ENCODE measurements around the gene IGSF10. TPM values are rescaled to one million over a fixed set of nuclear protein-coding genes. Genes with fewer than 3 reads are reported as not detected.
"Not testable (repeated sequence)": the region's sequence is repeated elsewhere in the genome, so short reads cannot be mapped to it uniquely, and the experiment has no call there.

Gene IGSF10
- total and polyA plus RNA-seq, 2 of the 13 experiments (the other 11 are each of a cell fraction or from before 2014, with no cell fraction given), result 0.16 TPM; not detected in 1

- Histone ChIP-seq H3K4me3 (replicated peaks in 1 of 3; ENCODE audit: insufficient read depth in 1 of 3, low read depth in 2 of 3, low read length in 3 of 3) (no peak overlapping the region), H2AFZ (ENCODE audit: low read length) (no peak overlapping the region), H3K4me2 (ENCODE audit: low read depth, low read length) (no peak overlapping the region), H3K79me2 (ENCODE audit: insufficient read depth, low read length) (no peaks in the 10 kb centered on the region), H3K36me3 (replicated peaks in 1 of 2; ENCODE audit: control insufficient read depth in 1 of 2, insufficient read depth in 2 of 2, low read length in 2 of 2) (no peaks in the 10 kb centered on the region), H4K20me1 (ENCODE audit: insufficient read depth, low read length) (no peaks in the 10 kb centered on the region), H3K27ac (ENCODE audit: extremely low read length, insufficient read depth, low read length) (no peak overlapping the region), H3K4me1 (ENCODE audit: insufficient read depth, low read length) (no peaks in the 10 kb centered on the region), H3K9ac (ENCODE audit: insufficient read depth, low read depth, low read length) (no peak overlapping the region), H3K9me3 (ENCODE audit: low read length) (no peaks in the 10 kb centered on the region), H3K27me3 (ENCODE audit: control insufficient read depth in 1 of 2, insufficient read depth in 2 of 2, low read length in 2 of 2) (no peaks in the 10 kb centered on the region)
- DNase-seq (ENCODE audit: low spot score) (no peak), FAIRE-seq (no peak), ATAC-seq (no peak)
- intact Hi-C loops (cut with micrococcal nuclease; ENCODE audit: unreplicated experiment) (no loop called here), in situ Hi-C loops (cut with HindIII; ENCODE audit: extremely low pct_ligation_motif_present, low pct_unique_long_range_greater_than_20kb) (no loop called here)
- ChIA-PET CTCF (ENCODE audit: low intra/inter-chr PET ratio, low total read pairs) (no interaction called here), POLR2A (no interaction called here)
- TF ChIP-seq PLSCR1 (CRISPR knock-in tag; IDR thresholded peaks at IDR 0.05; ENCODE audit: borderline replicate concordance), result no peak
- BruUV-seq (replicated peaks), result no TSS peak
- WGBS (ENCODE audit: low lambda C conversion rate), result 31% methylated on average over 2 of the region's 2 CpGs
These were observed 30.7 kb upstream of the IGSF10 start for GRCh38 chr3:151491525-151491924.

GRCh38 chr3:151487833-151488232, 27.0 kb upstream of the IGSF10 start:
- H3K4me3 ChIP-seq (replicated peaks in 1 of 3; ENCODE audit: insufficient read depth in 1 of 3, low read depth in 2 of 3, low read length in 3 of 3); ATAC-seq; H3K9ac ChIP-seq (ENCODE audit: insufficient read depth, low read depth, low read length); POLR2A ChIA-PET; in situ Hi-C loops (cut with HindIII; ENCODE audit: extremely low pct_ligation_motif_present, low pct_unique_long_range_greater_than_20kb); H4K20me1 ChIP-seq (ENCODE audit: insufficient read depth, low read length); H3K36me3 ChIP-seq (replicated peaks in 1 of 2; ENCODE audit: control insufficient read depth in 1 of 2, insufficient read depth in 2 of 2, low read length in 2 of 2); BruUV-seq (replicated peaks); H3K4me1 ChIP-seq (ENCODE audit: insufficient read depth, low read length); FAIRE-seq; DNase-seq (ENCODE audit: low spot score); H3K79me2 ChIP-seq (ENCODE audit: insufficient read depth, low read length); intact Hi-C loops (cut with micrococcal nuclease; ENCODE audit: unreplicated experiment); H3K4me2 ChIP-seq (ENCODE audit: low read depth, low read length); CTCF ChIA-PET (ENCODE audit: low intra/inter-chr PET ratio, low total read pairs); H3K27me3 ChIP-seq (ENCODE audit: control insufficient read depth in 1 of 2, insufficient read depth in 2 of 2, low read length in 2 of 2); H2AFZ ChIP-seq (ENCODE audit: low read length); H3K9me3 ChIP-seq (ENCODE audit: low read length); H3K27ac ChIP-seq (ENCODE audit: extremely low read length, insufficient read depth, low read length): not testable (repeated sequence)

All from HepG2 (cell line).